Lung microvascular endothelial cell (primary cell): ENCODE data around the gene KCNJ10. TPM values are rescaled to one million over a fixed set of nuclear protein-coding genes. Genes with fewer than 3 reads are reported as not detected.
A peak's percentile ranks its signal among the peaks of the same experiment; 100 is the strongest.

ENCODE experiments used
- DNase-seq, 2 donors: peaks; one replicate each; pipeline versions ENCODE4 v3.0.0 to v3.0.0-alpha.2; 2010; ENCODE audit warnings: low read depth in 2 of 2
- total RNA-seq: library from RNA; depleted of rRNA; stranded (reverse); fragments of >200 nt; gene quantifications from 2 replicates; pipeline ENCODE4 v1.2.1, GENCODE V29; 2014

KCNJ10 gene
- total RNA-seq, 1 donor from 2014 or later, result not detected

DNA sequence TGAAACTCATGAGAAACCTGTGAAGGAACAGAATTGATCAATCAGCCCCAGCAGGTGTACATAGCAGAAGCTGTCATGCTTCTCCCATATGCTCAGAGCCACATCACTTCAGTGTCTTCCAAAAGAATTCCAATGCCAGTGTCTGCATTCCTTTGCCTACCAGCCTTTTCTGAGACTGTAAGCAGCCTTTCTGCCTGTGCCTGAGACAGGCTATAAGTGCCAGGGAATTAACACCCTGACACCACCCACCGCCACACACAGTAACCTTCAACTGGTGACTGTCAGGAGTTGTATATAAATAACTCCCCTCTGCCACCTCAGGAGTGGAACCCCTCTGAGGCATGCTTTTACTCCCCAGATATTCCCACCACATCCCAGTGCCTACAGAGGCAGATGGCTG lies 77.8 kb downstream of the KCNJ10 start:
- DNase-seq, result no peak

DNA sequence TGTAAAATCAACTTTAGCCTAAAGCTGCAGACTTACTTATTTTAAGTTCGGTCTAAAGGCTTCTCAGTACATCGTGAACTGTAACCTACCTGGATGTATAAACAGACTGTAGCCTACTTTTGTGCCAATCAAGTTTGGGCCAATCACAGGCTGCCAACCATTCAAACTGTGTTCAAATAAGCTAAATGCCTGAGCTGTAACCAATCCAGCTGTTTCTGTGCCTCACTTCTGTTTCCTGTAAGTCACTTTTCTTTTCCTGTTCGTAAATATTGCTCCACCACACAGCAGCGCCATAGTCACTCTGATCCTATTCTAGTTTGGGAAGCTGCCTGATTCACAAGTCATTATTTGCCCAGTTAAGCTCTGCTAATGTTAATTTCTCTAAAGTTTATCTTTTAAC lies 78.4 kb downstream of the KCNJ10 start:
- DNase-seq, result peak; percentile 40 to 58

DNA sequence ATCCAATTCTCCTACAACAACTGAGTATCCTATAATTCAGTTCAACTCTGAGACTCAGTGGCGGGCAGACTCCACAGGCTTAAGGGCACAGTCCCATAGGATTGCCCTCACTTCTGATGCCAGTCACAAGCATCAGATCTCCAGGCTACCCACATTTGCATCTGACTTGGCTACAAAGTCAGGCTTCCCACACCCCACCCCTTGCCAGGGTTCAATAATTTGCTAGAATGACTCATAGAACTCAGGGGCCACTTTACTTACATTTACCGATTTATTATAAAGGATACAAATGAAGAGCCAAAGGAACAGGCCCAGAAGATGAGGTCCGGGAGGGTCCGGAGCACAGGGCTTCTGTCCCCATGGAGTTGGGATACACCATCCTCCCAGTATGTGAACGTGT lies 80.0 kb downstream of the KCNJ10 start:
- DNase-seq, result no peak

DNA sequence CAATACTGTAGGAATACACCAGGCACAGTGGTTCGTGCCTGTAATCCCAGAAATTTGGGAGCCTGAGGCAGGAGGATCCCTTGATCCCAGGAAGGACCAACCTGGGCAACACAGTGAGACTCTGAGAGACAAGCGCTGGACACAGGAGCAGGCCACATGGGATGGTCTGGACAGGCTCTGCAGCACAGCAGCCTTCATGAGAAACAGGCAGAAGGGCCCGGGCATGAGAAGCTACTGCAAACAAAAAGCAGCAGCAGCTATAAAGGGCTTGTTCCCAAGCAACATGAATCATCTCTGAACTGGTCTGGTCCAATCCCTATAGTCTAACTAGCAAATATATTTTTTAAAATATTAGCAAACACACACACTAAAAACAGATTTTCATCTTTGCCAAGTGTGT lies 80.4 kb downstream of the KCNJ10 start:
- no peak for DNase-seq

DNA sequence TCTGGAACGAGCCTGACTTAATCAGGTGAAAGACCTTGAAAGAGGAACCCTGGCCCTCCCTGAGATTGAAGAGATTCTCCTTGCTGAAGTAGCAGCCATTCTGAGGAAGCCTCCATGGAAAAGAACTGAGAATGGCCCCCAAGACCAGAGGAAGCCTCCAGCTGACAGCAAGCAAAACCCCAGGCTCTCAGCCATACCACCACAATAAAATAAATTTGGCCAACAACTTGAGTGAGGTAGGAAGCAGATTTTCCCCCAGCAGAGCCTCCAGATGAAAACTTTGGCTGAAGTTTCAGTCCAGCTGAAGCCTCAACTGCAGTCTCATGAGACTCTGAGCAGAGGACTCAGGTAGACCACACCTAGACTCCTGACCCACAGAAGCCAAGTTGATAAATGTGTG lies 82.0 kb downstream of the KCNJ10 start:
- no peak for DNase-seq

DNA sequence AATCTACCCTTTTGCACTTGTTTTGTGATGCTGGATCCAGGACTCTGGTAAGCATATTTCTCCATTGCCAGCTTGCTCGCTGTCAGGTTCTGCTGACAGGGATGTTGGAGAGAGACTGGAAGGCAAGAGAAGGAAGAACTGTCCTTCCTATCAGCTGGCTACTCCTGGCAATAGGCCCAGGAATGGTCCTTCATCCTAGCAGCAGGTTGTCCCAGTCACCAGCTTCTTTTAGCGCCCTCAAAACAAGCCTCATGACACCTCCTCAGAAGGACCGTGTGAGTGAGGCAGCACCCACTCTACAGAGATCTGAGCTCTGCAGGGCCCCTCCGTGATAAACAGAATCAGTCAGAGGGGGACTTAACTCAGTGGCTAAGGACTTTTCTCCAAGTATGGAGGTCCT lies 82.8 kb downstream of the KCNJ10 start:
- no peak for DNase-seq

DNA sequence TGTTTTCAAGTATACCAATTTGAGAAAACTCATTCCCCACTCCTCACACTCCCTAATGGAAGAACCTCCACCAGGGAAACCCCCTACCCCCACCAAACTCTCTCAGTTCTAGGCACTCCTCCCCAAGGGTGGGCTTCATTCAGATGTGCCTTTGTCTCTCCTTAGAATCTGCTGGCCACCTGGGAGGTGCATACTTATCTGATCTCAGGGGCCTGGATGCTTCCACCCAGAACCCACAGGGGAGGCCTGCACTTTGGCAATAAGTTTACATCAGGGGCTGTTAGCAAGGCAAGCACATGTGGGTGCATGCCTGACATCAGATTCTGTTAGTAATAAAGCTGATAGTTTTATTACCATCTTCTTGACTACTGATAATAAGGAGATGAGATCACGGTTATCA lies 83.4 kb downstream of the KCNJ10 start:
- no peak for DNase-seq

DNA sequence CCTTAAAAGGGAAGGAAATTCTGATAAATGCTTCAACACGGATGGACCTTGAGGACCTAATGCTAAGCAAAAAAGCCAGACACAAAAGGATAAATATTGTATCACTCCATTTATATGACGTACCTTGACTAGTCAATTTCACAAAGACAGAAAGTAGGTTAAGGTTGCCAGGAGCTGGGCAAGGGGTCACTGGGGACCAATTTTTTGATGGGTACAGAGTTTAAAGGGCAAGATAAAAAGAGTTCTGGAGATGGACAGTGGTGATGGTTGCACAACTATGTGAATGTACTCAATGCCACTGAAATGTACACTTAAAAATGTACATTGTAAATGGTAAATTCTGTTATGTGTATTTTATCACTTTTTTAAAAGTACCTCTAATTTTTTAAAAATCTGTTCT lies 83.9 kb downstream of the KCNJ10 start:
- DNase-seq, result no peak

DNA sequence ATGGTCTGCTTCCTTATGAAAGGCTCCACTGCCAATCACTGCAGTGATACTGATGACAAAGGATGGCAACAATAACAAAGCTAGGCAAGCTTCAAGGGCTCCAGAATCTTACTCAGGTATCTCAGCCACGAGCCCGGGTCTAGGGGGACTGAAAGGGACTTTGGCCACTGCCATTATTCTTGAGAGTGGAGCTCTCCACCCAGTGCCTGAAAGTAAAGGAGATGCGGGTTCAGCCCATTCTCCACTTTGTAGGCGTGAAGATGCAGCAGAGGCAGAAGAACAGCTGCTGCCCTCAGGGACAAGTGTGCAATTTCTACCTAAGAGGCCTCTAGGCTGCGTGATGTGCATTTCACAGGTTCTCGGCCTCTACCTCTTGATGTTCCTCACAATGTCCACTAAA lies 84.5 kb downstream of the KCNJ10 start:
- DNase-seq, result no peak

DNA sequence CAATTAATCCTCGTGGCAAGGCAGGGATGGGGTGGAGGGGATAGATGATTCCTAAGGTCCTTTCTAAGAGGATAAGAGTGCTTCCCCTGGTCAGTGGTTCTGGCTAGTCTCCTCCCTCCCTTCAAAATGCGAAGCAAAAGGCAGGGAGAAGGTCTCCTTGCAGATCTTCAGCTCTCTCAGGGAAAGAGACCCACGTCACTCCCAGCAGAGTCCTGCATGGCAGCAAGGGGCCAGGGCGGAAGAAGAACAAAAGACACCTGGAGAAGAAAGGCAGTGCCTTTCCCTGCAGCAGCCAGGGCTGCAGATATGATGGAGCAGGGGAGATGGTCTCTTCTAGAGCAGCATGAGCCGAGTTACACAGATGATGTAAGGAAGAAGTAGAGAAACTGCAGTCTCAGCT lies 86.3 kb downstream of the KCNJ10 start:
- no peak for DNase-seq

DNA sequence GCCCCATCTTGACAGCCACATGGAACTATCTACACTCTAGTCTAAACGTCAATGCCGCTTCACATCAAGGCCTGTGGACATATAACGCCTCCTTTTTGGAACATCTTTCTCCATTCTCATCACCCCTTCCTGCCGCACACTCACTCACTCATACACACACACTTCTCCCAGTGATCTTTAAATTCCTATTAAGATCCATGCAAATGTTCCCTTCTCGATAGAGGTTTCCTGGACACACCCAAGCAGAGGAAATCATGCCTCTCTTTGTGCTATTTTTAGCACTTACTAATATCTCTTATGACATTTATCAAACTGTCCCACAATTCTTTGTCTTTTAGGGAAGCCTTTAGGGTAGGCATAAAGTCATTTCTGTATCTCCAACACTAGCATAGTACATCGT lies 87.7 kb downstream of the KCNJ10 start:
- DNase-seq, result no peak

DNA sequence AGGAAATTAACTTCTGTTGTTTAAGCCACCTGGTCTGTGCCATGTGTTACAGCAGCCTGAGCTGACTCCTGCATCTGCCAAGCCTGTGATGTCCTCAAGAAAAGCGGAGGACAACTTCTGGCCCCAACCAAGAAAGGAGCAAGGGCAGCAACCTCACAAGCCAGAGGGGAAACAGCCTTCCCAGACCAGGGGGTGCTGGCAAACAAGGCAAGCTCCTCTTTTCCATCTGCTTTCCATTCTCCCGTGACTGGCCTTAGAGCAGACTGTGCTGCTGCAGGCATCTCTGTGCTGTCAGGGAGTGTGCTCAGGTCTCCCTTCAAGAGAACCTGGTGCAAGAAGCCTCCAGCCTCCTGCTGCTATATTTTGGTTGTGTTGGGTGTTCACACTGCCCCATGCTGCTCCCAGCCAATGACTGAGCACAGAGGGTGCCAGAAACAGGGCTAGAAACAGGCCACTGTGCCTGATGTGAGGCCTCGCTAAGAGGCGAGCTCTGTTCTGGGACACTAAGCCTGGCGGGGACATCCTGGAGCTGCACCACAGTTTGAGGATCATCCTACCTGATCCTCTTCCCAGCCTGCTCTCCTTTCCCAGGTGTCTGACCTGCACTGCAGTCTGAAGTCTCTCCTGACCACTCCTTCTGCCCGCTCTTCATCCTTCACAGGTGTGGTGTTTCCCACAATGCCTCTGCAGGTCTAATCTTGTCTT lies 88.5 kb downstream of the KCNJ10 start:
- no peak for DNase-seq

DNA sequence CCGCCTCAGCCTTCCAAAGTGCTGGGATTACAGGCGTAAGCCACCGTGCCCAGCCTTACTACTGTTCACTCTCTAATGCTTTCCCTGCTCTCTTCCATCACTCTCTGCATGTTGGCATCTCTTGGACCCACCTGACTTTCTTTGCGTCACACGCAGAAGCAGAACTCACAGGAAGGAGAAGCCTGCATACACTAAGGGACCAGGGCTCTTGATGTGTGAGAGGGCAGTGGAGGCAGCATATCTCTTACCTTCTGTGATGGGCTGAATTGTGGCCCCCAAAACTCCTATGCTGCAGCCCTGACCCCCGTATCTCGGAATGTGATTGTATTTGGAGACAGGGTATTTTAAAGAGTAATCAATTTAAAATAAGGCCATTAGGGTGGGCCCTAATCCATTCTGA lies 89.2 kb downstream of the KCNJ10 start:
- no peak for DNase-seq

DNA sequence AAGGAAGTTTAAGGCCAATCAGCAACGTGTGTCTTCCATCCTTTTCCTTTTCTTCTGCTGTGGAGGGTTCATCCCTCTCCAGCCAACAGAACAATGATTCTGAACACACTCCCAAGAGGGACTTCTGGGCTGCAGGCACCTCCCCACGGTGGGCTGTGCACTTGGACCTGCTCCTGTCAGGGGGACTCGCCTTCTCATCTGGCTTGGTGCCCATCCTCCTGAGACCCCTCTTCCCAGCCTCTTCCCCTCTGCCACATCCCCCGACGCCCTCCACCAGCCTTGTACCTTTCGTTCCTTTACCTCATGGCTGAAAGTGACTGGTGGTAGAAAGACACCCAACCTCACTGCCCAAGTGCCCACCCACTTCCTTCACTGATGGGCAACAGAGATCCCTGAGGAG lies 89.9 kb downstream of the KCNJ10 start:
- no peak for DNase-seq

DNA sequence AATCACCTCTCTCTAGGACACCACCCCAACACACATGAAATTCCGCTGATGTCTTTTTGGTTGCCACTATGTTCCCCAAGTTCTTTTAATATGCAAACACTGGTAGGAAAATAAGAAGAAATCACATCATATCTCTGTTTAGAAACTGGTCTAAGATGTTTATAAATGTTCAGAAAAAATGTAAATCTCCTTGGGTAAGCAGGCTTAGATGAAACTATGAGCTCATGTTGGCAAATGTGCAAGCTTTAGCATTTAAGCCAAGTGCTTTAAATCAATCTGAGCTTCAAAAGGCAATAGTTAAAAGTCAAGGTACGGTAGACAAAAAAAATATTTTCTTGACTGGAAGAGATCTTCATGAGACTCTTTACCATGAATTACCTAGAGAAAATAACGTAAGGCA lies 90.7 kb downstream of the KCNJ10 start:
- no peak for DNase-seq

DNA sequence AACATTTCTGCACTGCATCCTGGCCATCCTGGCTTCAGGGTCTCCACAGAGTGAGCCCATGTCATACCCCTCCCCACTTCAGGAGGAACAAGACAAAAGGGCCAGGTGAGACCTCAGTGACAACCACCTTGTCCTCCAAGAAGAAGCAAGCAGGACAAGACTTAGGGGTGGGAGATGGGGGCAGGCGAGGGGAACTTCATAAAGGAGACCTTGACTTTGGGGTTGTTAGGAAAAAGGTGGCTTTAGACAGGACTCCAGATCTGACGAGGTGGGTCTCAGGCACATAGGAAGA lies 91.9 kb downstream of the KCNJ10 start:
- no peak for DNase-seq

DNA sequence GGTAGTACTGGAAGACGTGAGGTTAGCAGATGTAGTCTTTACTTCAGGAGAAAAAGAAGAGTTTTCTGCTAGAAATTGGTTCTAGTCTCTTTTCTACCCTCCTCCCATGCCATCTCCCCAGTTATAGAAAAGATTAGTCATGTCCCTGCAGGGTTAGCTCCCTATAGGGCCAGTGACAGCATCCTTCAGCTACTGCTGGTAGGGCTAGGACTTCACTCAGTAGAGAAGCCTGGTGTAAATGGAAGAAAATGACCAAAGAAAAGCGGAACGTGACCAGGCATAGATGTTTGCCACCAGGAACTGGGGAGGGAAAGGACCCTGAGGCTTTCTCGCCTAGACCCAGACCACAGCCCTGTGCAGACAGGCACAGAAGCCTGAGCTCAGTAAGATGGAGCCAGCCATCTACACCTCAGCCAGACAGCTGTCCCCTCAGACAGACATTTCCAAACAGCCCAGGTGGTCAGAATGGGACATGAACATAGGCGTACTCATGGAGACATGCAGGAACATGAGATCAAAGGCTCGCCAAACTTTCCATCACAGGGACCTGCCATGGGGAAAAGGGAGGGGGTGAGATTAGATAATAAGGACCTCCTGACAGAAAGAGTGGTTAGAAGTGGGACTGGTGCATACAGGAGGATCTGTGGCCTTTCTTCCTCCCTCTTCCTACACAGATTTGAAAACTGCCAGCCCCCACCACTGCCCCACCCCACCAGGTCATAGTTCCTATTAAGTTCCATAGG lies 92.4 kb downstream of the KCNJ10 start:
- DNase-seq, result no peak

DNA sequence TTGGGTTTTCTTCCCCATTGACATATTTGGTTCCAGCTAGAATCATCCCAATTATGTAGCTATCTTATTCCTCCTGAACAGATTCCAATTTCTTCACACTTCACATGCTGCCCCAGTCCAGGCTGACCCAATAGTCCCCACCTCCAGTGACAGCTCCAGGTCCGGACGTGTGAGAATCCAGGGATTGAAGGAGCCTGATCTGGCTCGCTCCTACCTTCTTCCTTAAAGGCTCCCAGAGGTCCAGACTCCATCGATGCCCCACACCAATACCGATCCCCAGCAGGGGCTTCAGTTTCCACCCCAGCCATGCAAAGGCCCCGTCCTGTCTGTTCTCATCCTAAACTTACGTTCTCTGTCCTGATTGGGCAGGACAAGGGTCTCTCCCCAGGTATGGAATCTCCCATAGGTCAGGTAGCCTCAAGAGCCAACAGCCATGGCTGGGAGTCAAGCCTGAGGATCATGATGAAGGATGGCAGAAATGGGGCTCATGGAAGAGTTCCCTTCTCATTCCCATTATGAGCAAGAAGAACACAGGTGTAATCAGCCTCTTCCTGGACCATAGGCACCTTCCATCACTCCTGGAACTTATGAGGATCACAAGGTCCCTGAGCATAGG lies 95.5 kb downstream of the KCNJ10 start:
- no peak for DNase-seq

DNA sequence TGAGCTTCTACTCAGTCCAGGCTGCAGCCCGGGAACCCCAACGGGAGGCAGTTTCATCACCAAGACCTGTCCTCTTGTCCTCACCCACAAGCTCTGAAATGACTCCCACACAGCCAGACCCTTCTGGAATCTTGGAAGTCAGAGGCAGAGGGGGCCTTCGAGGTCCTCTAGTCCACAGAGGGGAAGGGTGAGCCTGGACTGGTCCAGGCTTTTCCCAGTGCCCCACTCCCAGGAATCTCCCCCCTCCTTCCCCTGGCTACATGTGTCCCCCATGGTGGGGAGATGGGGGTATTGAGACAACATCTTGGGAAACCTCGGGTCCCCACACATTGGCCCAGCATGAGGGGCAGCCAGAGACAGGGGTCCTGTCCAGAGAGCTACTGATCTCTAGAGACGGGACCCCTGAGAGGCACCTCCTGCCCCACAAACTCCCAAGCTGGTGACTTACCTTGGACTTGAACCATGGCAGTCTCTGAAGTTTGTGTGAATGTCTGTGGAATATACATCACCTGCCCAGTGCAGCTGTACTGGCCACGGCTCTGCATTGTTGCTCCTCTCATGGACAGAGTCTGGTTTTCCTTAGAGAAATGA lies 96.5 kb downstream of the KCNJ10 start:
- DNase-seq, result no peak

DNA sequence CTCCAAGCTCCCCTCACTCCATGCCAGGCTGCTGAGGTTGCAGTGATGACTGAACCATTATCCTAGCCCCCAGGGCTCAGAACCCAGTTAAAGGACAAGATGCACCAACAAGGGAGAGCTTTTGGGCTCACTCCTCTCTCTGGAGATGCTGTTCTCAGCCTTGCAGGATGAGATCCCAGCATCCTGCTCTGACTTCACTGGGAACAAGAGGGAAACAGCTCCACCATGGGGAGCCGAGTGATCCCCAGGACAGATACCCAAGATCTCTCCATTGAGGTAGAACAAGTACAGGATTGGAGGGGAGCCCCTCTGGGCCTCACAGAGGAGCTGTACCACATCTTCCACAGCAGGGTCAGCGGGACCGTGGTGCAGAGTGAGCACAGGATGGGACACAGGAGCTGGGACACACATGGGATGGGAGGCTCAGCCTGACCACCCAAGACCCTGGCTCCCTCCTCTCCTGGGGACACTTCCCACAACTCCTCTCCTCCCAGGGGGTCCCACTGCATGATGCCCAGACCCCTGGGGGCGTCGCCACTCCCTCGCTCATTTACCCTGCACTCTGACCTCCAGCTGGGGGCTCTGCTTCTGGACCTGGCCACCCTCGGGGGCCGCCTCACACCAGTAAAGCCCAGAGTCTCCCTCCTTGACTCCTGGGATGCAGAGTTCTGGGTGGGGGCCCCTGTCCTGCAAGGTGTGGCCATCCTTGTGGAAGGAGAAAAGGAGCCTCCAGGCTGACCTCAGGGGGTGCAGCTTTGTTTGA lies 97.3 kb downstream of the KCNJ10 start:
- no peak for DNase-seq

DNA sequence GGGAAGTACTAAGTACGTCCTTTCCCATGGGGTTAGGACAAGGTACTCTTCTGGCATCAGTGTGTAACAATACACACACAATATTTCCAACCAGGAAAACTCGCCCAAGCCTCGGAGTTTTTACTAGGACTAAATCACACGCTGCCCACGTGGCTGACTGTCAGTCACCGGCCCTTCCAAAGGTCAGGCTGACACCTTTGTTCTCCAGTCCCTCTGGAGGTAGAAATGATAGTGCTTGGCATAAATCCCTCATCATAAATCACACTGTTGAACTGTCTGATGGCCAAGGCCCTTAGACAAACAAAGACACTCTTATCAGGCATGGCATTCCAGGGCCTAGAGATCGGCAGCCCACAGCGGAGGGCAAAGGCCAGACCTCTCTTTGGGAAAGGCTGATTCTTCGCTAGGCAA lies 99.0 kb downstream of the KCNJ10 start:
- DNase-seq, result peak in 1 of 2 donors; percentile 37

DNA sequence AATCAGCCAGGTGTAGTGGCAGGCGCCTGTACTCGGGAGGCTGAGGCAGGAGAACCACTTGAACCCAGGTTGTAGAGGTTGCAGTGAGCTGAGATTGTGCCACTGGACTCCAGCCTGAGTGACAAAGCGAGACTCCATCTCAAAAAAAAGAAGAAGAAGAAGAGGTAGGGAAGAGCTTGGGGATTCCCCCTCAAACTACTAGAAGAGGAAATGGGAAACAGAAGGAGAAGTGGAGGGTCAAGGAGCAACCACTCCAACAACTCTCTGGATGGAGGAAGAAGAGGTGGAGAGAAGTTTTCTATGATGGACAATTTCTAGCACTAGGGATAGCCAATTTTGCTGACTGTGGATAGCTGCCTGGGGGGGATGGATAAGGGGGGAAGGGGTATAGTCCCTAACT lies 101.1 kb downstream of the KCNJ10 start:
- DNase-seq, result no peak
